Occipital lobe (tissue), 2 donors: ENCODE data around the gene PAQR7. TPM values are rescaled to one million over a fixed set of nuclear protein-coding genes. Genes with fewer than 3 reads are reported as not detected.

Experiments
- DNase-seq: peaks from one replicate; lab custom pipeline; 2025; lab: John Stamatoyannopoulos, UW
- total RNA-seq: library from RNA; depleted of rRNA; stranded (reverse); fragments of >200 nt; gene quantifications from one replicate; pipeline ENCODE4 v1.2.3, GENCODE V29; 2014

Gene PAQR7
- total RNA-seq: 8.1 TPM

DNA sequence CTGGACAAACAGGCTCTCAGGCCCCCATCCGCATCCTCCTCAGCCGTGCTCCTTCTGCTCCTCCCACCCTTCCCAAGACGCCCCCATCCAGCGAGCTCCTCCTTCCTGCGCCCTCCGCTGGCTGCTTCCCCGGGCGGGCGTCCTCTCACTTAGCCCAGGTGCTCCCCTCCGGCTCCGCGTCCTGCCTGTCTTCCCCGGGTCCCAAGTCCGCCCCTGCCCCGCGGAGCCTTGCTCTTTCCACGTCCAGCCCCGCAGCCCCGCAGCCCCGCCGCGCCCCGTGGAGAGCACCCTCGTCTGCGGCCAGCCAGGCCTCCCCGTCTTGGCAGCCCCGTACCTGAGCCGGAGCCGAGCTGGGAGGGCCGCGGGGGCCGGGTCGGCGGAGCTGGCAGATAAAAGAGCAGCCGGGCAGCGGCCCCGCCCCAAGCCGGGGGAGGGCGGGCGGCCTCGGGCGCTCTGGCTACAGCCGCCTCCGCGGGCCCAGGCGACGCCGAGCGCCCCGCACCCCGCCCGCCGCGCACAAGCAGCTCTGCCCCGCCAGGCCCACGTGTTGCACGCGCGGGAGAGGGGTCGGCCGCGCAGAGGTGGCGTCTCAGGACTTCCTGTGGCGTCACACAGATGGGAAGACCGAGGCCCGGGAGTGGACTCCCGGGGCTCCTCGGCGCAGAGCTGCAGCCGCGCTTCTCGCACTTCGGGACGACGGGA lies at the start of gene PAQR7:
Gene PAQR7 (minus strand): TSS at position 555 of the 702 bp plus-strand sequence. CDS start 11,869 bp downstream, outside the sequence.
- peak; percentile 53 for DNase-seq

DNA sequence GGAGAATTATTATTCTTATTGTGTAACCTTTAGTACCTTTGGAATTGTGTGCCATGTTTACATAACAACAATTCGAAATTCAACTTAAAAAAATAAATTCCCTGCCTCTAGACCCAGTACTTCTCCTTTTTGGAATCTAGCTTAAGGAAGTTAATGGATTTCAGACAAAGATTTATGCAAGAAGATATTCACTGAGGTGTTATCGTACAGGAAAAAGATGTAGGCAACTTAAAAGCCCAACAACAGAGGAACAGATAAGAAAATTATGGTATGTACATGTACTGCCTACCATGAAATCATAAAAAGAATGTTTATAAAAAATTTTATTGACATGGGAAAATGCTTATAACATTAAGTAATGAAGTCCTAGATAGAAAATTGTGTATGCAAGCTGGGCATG lies 48.9 kb upstream of the PAQR7 start:
- no peak for DNase-seq

GRCh38 chr1:25922971-25923552 lies 47.6 kb upstream of the PAQR7 start:
- DNase-seq: no peak

- DNase-seq: peak; percentile 64
These were observed 46.8 kb upstream of the PAQR7 start for GRCh38 chr1:25922056-25922970.

- no peak for DNase-seq
These were observed 43.1 kb upstream of the PAQR7 start for GRCh38 chr1:25918615-25919014.

DNA sequence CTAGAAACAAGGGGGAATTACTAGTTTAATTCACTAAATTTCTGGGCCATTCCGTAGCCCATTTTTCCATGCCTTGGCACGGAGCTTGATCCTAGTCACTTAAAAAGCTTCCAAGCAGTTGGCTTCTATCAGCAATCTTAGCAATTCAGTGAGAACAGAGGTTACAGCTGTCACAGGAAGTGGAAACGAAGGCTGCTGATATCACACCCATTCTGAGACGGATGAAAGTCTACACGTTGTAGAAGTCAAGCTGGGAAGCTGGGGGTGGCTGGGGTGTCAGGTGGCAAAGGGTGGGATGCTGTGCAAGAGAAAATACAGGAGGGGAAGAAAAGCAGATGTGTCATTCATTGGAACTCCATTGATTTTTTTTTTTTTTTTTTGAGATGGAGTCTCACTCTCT lies 42.5 kb upstream of the PAQR7 start:
- DNase-seq: no peak

DNA sequence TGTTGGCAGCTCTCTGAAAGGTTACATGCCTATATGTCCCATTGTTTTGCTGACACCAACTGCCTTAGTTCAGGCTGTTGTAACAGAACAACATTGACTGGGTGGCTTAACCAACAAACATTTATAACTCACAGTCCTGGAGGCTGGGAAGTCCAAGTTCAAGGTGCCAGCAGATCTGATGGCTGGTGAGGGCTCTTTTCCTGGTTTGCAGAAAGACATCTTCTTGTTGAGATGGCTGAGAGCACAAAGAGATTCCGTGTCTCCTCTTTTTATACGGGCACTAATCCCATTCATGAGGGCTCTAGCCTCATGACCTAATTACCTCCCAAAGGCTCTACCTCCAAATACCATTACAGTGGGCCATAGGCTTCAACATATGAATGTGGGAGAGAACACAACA lies 41.0 kb upstream of the PAQR7 start:
- DNase-seq: no peak

DNA sequence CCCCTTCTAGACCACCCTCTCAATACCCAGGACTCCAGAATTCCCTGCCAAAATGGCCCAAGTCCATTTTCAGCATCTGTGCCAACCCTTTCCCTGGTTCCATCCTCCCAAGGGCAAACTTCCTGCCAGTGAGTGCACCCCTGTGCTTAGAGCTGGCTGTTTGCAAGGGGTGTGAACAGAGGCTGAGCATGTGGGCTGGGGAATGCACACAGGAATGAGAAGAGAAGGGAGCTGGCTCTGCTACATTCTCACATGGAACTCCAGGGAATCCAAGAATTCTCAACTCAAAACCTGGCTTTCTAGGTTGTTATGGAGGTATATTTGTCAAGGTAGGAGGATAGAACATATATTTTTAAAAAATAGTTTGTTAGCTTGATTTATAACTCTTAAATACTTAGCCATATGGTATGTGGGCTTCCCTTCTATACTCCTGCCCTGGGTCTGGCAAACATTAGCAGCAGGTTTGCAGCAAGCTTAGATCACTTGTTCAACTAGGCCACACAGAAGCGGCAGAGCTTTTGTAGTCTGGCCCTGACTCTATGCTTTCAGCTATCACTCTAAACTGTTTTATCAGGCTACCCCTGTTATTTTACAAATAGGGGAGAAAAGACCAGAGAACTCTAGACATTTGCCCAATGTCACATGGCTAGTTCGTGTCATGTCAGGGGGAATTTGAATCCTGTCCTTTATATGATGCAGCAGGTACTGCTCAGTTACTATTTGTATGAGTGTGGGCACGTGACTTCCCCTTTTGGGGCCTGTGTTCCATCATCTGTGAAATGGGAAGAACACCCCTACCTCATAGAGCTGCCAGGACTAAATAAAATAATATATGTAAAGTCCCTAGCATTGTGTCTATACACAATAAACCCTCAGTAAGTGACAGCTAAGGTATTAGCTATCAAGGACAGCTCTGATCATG lies 38.8 kb upstream of the PAQR7 start:
- no peak for DNase-seq

DNA sequence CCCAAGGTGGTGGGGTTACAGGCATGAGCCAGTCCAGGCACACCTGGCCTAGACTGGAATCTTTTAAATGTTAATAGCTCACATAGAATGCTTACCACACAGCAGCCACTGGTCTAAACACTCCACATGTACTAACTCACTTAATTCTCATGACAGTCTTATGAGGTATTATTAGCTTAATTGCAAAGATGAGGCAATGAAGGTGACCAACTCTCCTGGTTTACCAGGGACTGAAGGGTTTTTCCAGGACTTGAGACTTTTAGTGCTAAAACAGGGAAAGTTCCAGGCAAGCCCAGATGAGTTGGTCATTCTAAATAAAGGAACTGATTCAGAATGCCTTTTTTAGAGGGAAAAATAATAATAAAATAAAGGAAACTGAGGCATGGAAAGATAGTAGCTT lies 37.7 kb upstream of the PAQR7 start:
- DNase-seq: no peak

DNA sequence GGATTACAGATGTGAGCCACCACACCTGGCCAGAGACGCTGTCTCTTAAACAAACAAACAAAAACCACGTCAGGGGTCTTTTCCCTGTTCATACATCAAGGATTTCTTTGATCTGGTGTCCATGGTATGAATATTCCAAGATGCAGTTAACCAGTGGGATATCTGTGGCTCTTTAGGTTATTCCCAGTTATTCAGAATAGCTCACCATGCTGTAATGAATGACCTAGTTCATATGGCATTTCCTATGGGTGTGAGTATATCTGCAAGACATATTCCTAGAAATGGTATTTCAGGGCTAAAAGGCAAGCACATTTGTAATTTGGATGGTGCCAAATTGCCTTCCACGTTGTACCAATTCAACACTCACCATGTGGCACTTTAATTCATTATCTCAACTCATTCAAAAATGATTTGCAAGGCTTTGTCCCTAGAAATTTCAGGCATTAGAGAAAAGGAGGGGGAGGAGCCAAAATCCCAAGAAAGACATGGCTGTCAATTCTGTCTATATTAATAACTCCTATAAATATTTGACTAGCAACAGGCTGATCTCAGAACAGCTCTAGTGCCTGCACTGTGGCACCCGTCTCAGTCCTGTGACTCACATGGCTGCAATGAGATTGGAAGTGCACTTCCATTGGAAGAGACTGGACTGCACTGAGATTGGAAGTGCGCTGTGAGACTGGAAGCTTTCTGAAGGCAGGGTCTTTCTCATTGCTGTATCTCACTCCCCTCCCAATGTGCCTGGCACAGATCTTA lies 36.7 kb upstream of the PAQR7 start:
- no peak for DNase-seq

- no peak for DNase-seq
These were observed 35.7 kb upstream of the PAQR7 start for GRCh38 chr1:25911162-25911561.

DNA sequence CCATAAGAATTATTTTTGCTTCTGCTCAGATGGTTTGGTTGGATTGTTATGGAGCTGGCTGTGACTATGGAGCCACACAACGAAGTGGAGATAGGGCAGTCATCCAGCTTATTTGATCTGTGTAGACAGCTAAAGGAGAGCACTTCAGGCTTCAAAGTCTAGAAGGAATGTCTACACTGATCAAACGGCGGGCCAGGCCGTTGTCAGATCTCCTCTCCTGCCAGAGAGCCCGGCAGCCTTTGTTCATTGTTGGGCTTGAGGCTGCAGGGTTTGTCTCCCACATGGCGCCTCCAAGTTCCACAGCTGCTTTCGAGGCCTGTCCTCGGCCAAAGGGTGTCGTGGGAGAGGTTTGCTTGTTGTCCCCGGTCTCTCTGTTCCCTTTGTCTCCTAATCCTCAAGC lies 33.5 kb upstream of the PAQR7 start:
- DNase-seq: peak; percentile 52

- no peak for DNase-seq
These were observed 32.7 kb upstream of the PAQR7 start for GRCh38 chr1:25908161-25908560.

DNA sequence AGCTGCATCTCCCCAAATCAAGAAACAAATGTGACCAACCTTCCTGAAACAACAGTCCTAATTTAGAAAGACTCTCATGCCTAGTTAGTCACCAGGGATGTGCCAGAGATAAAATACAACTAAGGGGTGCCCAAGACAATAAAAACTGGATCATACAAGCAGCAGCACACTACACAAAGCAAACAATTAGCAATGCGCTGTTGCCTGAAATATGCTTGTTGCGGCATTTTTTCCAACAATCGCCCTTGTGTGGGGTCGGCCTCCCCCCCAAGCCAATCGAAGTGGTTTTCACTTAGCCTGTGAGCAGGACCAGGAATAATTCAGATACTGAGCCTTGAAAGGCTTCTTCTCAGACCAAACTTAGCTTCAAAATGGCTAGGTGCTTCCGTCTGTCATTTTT lies 32.1 kb upstream of the PAQR7 start:
- no peak for DNase-seq

DNA sequence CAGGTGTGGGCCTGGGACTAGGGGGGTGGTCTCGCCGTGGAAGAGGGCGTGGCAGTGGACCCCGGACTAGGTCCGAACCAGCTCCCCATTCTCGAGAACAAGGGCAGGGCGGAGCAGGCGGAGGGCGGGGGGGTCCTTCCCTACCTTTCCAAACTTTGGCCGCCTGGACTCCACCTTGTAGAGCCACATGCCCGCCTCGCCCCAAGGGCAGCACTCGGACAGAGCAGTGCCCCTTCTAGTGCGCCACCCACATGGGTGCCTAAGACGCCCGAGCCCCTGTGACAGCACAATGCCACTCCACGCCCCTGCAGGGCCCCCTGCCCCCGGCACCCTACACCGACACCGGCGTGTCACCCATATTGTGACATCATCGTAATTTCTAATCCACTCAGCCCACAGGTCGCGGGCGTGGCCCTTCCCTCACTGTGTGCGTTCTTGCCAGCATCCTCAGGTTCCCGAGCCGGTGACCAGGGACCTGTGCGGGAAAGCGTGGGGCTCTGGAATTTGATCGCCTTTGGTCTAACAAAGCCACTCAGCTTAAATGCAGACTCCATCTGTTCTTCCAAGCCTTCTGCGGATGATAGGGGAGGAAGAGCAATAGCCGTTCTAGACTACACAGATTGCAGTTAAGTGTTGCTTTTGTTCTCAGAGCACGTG lies 31.3 kb upstream of the PAQR7 start:
- DNase-seq: no peak

DNA sequence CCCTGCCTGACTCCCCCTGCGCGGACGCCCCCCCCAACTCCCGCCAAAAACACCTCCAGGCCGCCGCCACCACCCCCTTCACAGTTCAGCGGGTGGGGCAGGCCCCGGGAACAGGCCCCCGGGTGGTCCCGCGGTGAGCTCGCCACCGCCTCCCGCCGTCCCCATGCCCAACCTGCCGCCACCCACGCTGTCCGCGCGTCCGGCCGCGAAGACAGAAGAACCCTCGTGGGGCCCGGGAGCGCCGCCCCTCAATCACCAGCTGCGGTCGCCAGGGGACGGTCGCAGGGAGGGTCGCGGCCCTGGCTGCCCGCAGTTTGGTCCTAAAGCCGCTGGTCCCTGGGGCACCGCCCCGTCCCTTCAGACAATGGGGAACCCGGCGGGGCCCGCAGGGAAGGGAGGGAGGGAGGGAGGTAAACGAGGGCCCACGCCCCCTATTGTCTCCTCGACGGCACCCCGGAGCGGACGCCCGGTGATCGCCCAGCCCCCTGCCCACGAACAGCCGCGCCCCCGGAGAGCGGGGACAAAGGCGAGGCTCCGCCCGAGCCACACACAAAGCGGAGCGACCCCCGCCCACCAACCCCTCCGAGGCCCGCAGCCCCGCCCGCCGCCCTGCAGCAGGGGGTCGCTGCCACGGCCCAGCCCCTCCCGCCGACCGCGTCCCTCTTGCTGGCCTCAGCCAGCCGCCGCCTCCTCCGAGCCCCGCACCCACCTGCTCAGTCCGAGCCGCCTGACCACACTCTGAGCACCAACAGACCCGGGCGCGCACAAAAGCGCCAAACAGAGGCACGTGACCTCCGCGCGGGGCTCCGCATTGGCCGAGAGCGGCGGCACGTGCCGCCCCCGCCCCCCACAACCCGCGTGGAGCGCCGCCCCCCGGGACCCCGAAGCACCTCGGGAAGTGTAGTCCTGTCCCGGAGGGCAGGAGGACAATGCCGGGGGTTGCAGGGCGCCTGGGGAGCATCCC lies 30.5 kb upstream of the PAQR7 start, which contains the start of gene STMN1:
Gene STMN1 (minus strand): TSS at position 740 of the 964 bp plus-strand sequence. CDS start 1,743 bp downstream, outside the sequence.
- DNase-seq: peak; percentile 91

GRCh38 chr1:25904943-25905679 lies 29.6 kb upstream of the PAQR7 start:
- peak; percentile 92 for DNase-seq

- DNase-seq: no peak
These were observed 28.5 kb upstream of the PAQR7 start for GRCh38 chr1:25903986-25904385.
